ENCODE results near the gene ALDH4A1.
A peak's percentile ranks its signal among the peaks of the same experiment; 100 is the strongest.

Gene ALDH4A1

GRCh38 chr1:18922319-18922726 lies 20.0 kb upstream of the ALDH4A1 start:
- peak; percentile 14 for TF ChIP-seq CTCF (conservative IDR thresholded peaks at IDR 0.05; ENCODE audit: low read depth, low read length)
- no peak overlapping the region for H3K4me3 ChIP-seq (ENCODE audit: low read length)

GRCh38 chr1:18921516-18922251 lies 19.3 kb upstream of the ALDH4A1 start:
- DNase-seq (ENCODE audit: low read depth), result no peak
- no peak overlapping the region for H3K4me3 ChIP-seq (ENCODE audit: low read length)
- no peak for TF ChIP-seq CTCF (conservative IDR thresholded peaks at IDR 0.05; ENCODE audit: low read depth, low read length)

More at GRCh38 chr1:18922319-18922726, 20.0 kb upstream of the ALDH4A1 start:
- no peak for DNase-seq (ENCODE audit: low read depth)

- H3K4me3 ChIP-seq (ENCODE audit: low read length), result no peak overlapping the region
- no peak for TF ChIP-seq CTCF (conservative IDR thresholded peaks at IDR 0.05; ENCODE audit: low read depth, low read length)
- DNase-seq (ENCODE audit: low read depth), result no peak
Measured at GRCh38 chr1:18920931-18921330, 18.6 kb upstream of the ALDH4A1 start.

GRCh38 chr1:18919956-18920355 lies 17.6 kb upstream of the ALDH4A1 start:
- TF ChIP-seq CTCF (conservative IDR thresholded peaks at IDR 0.05; ENCODE audit: low read depth, low read length), result no peak
- DNase-seq (ENCODE audit: low read depth), result no peak

GRCh38 chr1:18919197-18919905 lies 17.0 kb upstream of the ALDH4A1 start:
- DNase-seq (ENCODE audit: low read depth), result no peak
- TF ChIP-seq CTCF (conservative IDR thresholded peaks at IDR 0.05; ENCODE audit: low read depth, low read length), result no peak
- no peak overlapping the region for H3K4me3 ChIP-seq (ENCODE audit: low read length)

More at GRCh38 chr1:18919956-18920355, 17.6 kb upstream of the ALDH4A1 start:
- H3K4me3 ChIP-seq (ENCODE audit: low read length), result no peak overlapping the region

GRCh38 chr1:18918417-18918816 lies 16.1 kb upstream of the ALDH4A1 start:
- DNase-seq (ENCODE audit: low read depth), result no peak
- TF ChIP-seq CTCF (conservative IDR thresholded peaks at IDR 0.05; ENCODE audit: low read depth, low read length), result no peak
- H3K4me3 ChIP-seq (ENCODE audit: low read length), result no peak overlapping the region

All from retinal pigment epithelial cell (primary cell).